Activated T-cell treated with anti-CD3 and anti-CD28 coated beads, Interleukin-2, amount 50 U/mL, for 4 hours (primary cell): ENCODE measurements around the gene MOSPD2. TPM values are rescaled to one million over a fixed set of nuclear protein-coding genes. Genes with fewer than 3 reads are reported as not detected.

Experiments
- ATAC-seq, 2 donors: fragments of 200-7000 bp; cut with Tn5 transposase; one replicate each; pipeline ENCODE4 v1.10.0; 2021
- DNase-seq: peaks from one replicate; pipeline ENCODE4 v3.0.0-alpha.2; 2020
- H3K27me3 Mint-ChIP-seq: one replicate; pipeline ENCODE4 v1.8.0; 2021; ENCODE audit warnings: low read depth, mixed read lengths
- H3K36me3 Mint-ChIP-seq: one replicate; pipeline ENCODE4 v1.8.0; 2022; ENCODE audit warnings: mixed read lengths; ENCODE audit not compliant: insufficient read depth
- H3K4me1 Mint-ChIP-seq: one replicate; pipeline ENCODE4 v1.8.0; 2021; ENCODE audit warnings: low read depth, mixed read lengths
- H3K4me3 Mint-ChIP-seq: one replicate; pipeline ENCODE4 v1.8.0; 2021; ENCODE audit warnings: mild to moderate bottlenecking, moderate library complexity, mixed read lengths
- H3K9me3 Mint-ChIP-seq: one replicate; pipeline ENCODE4 v1.8.0; 2021; ENCODE audit warnings: mixed read lengths
- total RNA-seq, 3 donors: library from RNA; stranded (reverse); gene quantifications; one replicate each; pipeline ENCODE4 v1.2.1, GENCODE V29; 2021

MOSPD2 gene
- total RNA-seq, 3 donors from 2014 or later, result 5.5 to 9.4 (median 9.3) TPM

DNA sequence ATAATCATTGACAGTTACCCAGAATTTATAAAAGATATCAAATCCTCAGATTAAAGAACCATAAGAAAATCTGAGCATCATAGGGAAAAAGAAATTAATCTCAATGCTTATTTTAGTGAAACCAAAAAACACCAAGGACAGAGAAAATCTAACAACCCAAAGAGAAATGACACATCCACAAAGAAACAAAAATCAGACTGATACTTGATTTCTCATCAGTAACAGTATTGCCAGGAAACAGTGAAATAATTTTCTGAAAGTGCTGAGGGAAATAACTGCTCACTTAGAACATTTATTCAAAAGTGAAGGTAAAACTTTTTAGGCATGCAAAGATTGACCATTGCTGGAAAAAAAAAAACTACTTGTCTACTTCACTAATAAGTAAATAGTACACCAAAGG lies 10.6 kb downstream of the MOSPD2 start:
- H3K9me3 Mint-ChIP-seq, result no peaks in the 10 kb centered on the region
- ATAC-seq (no peak), DNase-seq (no peak)
- H3K4me3 Mint-ChIP-seq, result peak overlapping the region; percentile 40
- peaks cover 15% of the 10 kb centered on the region for H3K4me1 Mint-ChIP-seq
- peaks cover 3% of the 10 kb centered on the region for H3K36me3 Mint-ChIP-seq
- H3K27me3 Mint-ChIP-seq, result no peaks in the 10 kb centered on the region

DNA sequence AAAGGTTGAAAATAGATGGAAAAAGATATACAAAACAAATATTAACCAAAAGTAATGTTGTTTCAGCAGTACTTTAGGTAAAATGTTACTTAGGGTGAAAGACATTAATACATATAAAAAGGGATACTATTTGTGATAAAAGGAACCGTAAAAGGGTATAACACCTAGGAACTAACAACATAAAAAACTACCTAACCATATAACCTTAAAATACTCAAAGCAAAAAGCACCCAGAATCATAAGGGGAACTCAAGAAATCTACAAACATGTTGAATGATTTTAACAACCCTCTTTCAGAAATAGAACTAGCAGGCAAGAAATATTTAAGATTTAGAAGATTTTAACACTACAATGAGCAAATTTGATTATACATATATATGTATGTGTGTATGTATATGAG lies 11.5 kb downstream of the MOSPD2 start:
- Mint-ChIP-seq H3K4me3 (no peak overlapping the region), H3K36me3 (peaks cover 3% of the 10 kb centered on the region), H3K27me3 (no peaks in the 10 kb centered on the region), H3K9me3 (no peaks in the 10 kb centered on the region), H3K4me1 (peaks cover 10% of the 10 kb centered on the region)
- DNase-seq (no peak), ATAC-seq (no peak)

DNA sequence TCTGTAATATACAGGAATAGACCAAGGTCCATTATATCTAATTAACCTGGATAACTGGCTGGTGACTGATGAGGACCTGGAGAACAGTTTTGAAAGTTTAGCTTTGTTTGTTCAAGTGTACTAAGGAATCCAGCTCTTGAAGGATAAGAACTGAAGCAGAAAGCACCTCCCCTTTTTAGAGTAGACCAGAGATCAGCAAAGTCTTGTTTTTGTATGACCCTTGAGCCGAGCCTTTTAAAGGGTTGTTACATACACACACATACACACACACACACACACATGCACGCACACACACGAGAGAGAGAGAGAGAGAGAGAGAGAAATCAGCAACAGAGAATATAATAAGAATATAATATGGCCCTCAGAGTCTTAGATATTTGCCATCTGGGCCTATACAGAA lies 13.0 kb downstream of the MOSPD2 start:
- Mint-ChIP-seq H3K36me3 (peaks cover 3% of the 10 kb centered on the region), H3K4me3 (no peak overlapping the region), H3K9me3 (no peaks in the 10 kb centered on the region), H3K4me1 (peaks cover 9% of the 10 kb centered on the region), H3K27me3 (no peaks in the 10 kb centered on the region)
- no peak for ATAC-seq
- DNase-seq, result no peak

DNA sequence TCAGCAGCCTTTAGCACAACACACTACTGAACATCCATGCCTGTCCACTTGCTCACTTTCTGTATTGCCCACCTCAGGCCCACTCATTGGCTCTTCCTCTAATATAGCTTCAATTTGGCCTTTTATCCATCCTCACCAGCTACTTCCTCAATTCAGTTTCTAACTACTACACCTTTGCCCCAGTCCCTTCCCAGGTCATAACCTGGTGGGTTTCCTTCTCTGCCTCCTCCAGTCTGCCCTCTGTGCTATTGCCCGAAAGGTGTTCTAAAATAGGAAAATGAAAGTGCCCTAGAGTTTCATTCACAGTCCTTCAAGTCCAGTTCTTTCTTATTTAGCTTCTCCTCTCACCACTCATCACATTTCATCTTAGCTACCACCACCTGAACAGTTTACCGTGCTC lies 23.1 kb downstream of the MOSPD2 start:
- H3K9me3 Mint-ChIP-seq, result no peaks in the 10 kb centered on the region
- no peak for ATAC-seq
- H3K4me3 Mint-ChIP-seq, result no peak overlapping the region
- DNase-seq, result no peak
- peaks cover 3% of the 10 kb centered on the region for H3K4me1 Mint-ChIP-seq
- H3K27me3 Mint-ChIP-seq, result no peaks in the 10 kb centered on the region
- H3K36me3 Mint-ChIP-seq, result peaks cover 12% of the 10 kb centered on the region

DNA sequence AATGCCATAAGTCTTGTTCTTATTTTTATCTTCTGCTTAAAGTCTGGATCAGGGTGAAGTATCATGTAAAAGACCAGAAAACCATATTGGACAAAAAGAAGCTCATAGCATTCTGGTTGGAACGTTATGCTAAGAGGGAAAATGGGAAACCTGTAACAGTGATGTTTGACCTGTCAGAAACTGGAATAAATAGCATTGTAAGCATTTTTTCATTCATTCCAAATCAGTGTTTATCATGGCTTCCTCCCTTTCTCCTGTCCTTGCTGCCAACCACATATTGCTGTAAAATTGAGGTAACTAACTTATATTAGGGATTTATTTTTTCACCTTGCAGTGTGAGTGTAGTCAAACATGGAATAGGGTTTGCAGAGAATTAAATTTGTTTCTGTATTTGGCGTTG lies 23.8 kb downstream of the MOSPD2 start:
- no peaks in the 10 kb centered on the region for H3K9me3 Mint-ChIP-seq
- ATAC-seq (no peak), DNase-seq (no peak)
- peaks cover 12% of the 10 kb centered on the region for H3K36me3 Mint-ChIP-seq
- no peak overlapping the region for H3K4me3 Mint-ChIP-seq
- H3K4me1 Mint-ChIP-seq, result peaks cover 3% of the 10 kb centered on the region
- H3K27me3 Mint-ChIP-seq, result no peaks in the 10 kb centered on the region

DNA sequence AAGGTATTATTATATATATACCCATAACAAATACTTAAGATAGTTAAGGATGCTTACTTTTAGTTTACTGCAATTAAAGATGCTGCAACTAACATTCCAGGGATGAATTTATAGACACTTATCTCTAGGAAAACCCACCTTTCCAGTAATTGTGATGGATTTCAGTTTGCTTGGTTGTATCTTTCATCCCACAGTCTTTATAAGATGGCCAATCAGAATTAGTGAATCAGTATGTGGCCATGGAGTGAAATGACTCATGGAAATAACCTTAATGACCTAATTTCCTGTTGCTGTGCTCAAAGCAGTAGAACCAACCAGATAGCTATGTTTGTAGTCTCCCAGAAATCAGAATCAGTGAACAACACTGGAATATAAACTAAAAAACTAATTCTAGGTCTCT lies 26.4 kb downstream of the MOSPD2 start:
- H3K27me3 Mint-ChIP-seq, result no peaks in the 10 kb centered on the region
- DNase-seq (no peak), ATAC-seq (peak; percentile 60 to 78)
- peaks cover 18% of the 10 kb centered on the region for H3K36me3 Mint-ChIP-seq
- peaks cover 3% of the 10 kb centered on the region for H3K4me1 Mint-ChIP-seq
- no peak overlapping the region for H3K4me3 Mint-ChIP-seq
- H3K9me3 Mint-ChIP-seq, result no peaks in the 10 kb centered on the region

DNA sequence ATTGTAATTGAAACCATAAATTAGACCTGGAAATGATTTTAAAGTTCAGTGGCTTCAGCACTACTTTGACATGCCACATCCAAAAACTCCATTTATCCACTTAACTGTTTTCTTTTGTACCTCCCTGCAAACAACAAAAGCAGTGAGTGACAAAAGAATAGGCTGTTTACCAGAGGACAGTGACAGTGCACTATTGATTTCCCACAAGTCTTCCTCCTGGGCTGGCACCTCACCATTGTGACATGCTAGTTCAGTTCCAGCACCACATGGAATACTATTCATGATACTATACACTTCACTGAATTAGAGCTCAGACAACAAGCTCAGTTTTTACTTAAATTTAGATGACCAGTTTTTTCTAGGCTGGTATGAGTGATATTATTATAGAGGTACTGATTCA lies 29.3 kb downstream of the MOSPD2 start:
- ATAC-seq, result no peak
- peaks cover 13% of the 10 kb centered on the region for H3K36me3 Mint-ChIP-seq
- H3K27me3 Mint-ChIP-seq, result no peaks in the 10 kb centered on the region
- peaks cover 3% of the 10 kb centered on the region for H3K4me1 Mint-ChIP-seq
- no peak overlapping the region for H3K4me3 Mint-ChIP-seq
- DNase-seq, result no peak
- H3K9me3 Mint-ChIP-seq, result no peaks in the 10 kb centered on the region

DNA sequence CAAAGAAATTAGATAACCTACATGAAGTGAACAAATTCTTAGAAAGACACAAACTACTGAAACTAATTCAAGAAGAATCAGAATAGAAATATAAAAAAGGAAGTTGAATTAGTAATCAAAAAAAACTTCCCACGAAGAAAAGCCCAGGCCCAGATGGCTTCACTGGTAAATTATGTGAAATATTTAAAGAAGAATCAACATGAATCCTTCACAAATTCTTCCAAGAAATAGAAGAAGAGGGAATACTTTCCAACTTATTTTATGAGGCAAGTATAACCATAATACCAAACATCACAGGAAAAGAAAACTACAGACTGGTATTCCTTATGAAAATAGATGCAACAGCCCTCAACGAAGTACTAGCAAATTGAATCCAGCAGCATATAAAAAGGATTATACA lies 30.7 kb downstream of the MOSPD2 start:
- H3K9me3 Mint-ChIP-seq, result no peaks in the 10 kb centered on the region
- no peaks in the 10 kb centered on the region for H3K27me3 Mint-ChIP-seq
- no peak for DNase-seq
- no peak overlapping the region for H3K4me3 Mint-ChIP-seq
- no peak for ATAC-seq
- H3K4me1 Mint-ChIP-seq, result peaks cover 3% of the 10 kb centered on the region
- H3K36me3 Mint-ChIP-seq, result peaks cover 13% of the 10 kb centered on the region

DNA sequence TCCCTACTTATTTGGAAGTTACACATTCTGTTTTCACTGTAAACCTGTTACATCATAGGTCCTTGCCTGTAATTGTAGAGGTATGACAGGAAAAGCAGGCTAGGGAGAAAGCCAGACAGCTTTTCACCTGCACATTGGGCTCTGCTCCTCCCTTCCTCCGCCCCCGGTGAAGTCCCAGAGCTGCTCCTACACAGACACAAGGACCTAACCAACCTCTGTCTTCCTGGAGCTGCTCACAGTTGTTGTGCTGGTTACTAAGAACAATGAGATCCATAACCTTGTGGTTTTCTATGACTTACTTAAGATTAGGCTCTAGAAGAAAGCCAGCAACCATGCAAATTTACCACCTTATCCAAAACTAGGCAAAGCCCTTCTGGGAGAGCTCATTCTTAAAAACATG lies 40.0 kb downstream of the MOSPD2 start:
- Mint-ChIP-seq H3K36me3 (peaks cover 17% of the 10 kb centered on the region), H3K9me3 (no peaks in the 10 kb centered on the region), H3K4me3 (no peak overlapping the region), H3K4me1 (no peaks in the 10 kb centered on the region), H3K27me3 (no peaks in the 10 kb centered on the region)
- DNase-seq, result no peak
- ATAC-seq, result no peak

DNA sequence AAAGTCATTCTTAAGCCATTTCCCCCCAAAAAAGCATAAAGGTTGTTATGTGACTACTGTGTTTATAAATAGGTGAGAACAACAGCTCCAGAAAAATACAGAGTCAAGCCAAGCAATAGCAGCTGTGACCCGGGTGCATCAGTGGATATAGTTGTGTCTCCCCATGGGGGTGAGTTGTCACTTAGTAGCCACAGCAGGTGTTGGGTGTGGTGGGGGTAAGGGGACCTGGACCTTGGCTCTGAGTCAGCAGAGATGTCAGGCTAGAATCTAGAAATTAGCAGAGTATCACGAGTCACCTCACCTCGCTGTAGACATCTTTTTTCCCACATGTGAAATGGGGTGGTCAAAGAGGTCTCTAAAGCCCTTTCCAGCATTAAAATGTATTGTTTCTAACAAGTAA lies 42.4 kb downstream of the MOSPD2 start:
- Mint-ChIP-seq H3K4me3 (no peak overlapping the region), H3K4me1 (no peaks in the 10 kb centered on the region), H3K27me3 (no peaks in the 10 kb centered on the region), H3K36me3 (peaks cover 17% of the 10 kb centered on the region), H3K9me3 (no peaks in the 10 kb centered on the region)
- ATAC-seq, result no peak
- DNase-seq, result no peak

DNA sequence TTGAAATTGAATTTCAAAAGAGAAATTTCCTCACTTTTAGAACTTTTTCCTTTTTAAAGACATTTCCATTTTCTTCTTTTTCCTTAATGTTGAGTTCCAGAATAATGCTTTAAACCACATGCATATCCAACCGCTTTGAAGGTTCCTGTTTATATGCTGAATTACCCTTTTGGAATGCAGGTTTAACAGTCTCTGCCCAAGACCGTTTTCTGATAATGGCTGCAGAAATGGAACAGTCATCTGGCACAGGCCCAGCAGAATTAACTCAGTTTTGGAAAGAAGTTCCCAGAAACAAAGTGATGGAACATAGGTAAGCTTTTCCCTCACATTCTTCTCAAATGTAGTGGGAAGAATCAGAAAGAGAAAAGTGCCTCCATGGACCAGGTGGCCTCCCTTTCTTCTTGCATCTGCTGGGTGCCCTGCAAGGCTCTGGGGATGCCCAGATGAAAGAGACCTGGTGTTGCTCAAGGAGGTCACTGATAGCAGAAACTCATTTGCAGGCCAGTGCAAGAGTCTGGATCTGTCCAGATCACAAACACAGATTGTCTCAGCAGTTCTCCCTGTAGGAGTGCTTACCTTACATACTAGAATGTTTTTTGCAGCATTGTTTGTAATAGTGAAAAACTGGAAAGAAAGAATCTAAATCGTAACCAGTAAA lies 42.9 kb downstream of the MOSPD2 start:
- ATAC-seq, result no peak
- H3K27me3 Mint-ChIP-seq, result no peaks in the 10 kb centered on the region
- H3K9me3 Mint-ChIP-seq, result no peaks in the 10 kb centered on the region
- no peak for DNase-seq
- no peak overlapping the region for H3K4me3 Mint-ChIP-seq
- no peaks in the 10 kb centered on the region for H3K4me1 Mint-ChIP-seq
- peaks cover 15% of the 10 kb centered on the region for H3K36me3 Mint-ChIP-seq

DNA sequence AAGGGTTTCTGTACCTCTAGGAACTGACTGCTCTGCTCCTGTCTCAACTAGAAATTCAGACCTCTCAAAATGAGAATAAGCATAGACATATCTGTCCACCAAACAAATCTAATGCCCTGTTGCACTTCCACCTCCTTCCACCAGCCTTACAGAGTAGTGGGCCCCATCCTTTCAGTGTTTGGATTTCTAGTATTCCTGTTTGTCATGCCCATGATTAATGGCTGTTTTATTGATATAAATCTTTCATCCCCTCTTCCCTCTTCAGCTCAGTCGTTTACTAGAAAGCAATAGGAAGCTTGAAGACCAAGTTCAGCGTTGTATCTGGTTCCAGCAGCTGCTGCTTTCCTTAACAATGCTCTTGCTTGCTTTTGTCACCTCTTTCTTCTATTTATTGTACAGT lies 46.2 kb downstream of the MOSPD2 start:
- DNase-seq (no peak), ATAC-seq (no peak)
- H3K27me3 Mint-ChIP-seq, result no peaks in the 10 kb centered on the region
- no peak overlapping the region for H3K4me3 Mint-ChIP-seq
- H3K36me3 Mint-ChIP-seq, result peaks cover 9% of the 10 kb centered on the region
- no peaks in the 10 kb centered on the region for H3K4me1 Mint-ChIP-seq
- H3K9me3 Mint-ChIP-seq, result no peaks in the 10 kb centered on the region

DNA sequence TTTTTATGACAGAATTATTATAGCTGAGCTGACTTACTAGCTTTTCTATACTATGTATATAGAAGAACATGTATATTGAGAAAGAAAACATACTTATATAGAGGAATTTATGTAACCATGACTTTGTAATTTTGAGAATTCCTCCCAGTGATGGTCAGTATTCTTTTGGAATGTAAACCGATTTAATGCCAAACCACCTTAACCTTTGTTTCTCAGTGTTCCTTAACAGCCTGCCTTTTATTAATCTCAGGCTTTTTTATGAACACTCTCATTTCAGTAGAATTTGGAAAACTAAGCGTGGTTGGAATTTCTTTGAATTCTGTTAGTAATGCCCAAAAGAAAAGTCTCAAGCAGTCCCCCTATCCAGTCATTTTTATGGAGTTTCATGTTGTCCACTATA lies 47.0 kb downstream of the MOSPD2 start:
- ATAC-seq (no peak), DNase-seq (no peak)
- no peaks in the 10 kb centered on the region for H3K9me3 Mint-ChIP-seq
- H3K36me3 Mint-ChIP-seq, result peaks cover 9% of the 10 kb centered on the region
- no peaks in the 10 kb centered on the region for H3K4me1 Mint-ChIP-seq
- no peak overlapping the region for H3K4me3 Mint-ChIP-seq
- H3K27me3 Mint-ChIP-seq, result no peaks in the 10 kb centered on the region

DNA sequence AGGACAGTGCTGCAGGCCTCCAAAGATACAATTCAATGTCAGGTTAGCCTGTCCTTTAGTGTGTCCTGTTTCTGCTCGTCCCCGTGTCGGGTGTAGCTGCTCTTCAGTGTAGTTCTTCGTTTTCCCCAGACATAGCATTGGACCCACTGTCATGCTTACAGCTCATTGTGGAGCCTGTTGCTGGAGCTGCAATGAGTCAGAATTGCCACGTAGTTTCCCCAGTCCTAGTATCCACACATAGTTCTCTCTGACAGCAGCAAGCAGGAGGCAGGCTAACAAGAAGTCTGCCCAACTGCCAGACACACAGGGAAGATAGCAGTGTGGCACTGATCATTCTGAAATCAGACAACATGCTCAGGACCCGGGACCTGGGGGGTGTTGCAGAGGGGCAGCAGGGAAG lies 49.2 kb downstream of the MOSPD2 start:
- peaks cover 6% of the 10 kb centered on the region for H3K36me3 Mint-ChIP-seq
- no peak overlapping the region for H3K4me3 Mint-ChIP-seq
- no peaks in the 10 kb centered on the region for H3K4me1 Mint-ChIP-seq
- H3K9me3 Mint-ChIP-seq, result no peaks in the 10 kb centered on the region
- ATAC-seq (peak in 1 of 2 donors; percentile 25), DNase-seq (no peak)
- no peaks in the 10 kb centered on the region for H3K27me3 Mint-ChIP-seq

DNA sequence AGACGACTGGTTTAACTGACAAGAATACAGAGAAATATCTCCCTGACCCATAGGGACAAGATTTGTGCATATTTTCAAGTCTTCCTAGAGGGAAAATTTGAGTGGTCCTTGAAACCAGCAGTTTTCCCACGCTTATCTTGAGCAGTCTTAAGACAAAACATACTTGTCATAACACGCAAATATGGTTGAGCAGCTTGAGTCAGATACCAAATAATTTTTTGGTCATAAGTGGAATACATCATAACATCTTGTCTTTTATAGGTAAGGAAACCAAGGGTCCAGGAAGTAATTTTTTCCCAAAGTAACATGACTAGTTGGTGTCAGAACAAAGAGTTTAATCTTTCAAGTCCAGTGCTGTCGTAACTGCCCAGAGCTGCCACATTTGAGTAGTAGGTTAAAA lies 50.5 kb downstream of the MOSPD2 start:
- H3K27me3 Mint-ChIP-seq, result no peaks in the 10 kb centered on the region
- peaks cover 4% of the 10 kb centered on the region for H3K36me3 Mint-ChIP-seq
- H3K4me1 Mint-ChIP-seq, result no peaks in the 10 kb centered on the region
- H3K4me3 Mint-ChIP-seq, result no peak overlapping the region
- DNase-seq (no peak), ATAC-seq (no peak)
- H3K9me3 Mint-ChIP-seq, result no peaks in the 10 kb centered on the region

DNA sequence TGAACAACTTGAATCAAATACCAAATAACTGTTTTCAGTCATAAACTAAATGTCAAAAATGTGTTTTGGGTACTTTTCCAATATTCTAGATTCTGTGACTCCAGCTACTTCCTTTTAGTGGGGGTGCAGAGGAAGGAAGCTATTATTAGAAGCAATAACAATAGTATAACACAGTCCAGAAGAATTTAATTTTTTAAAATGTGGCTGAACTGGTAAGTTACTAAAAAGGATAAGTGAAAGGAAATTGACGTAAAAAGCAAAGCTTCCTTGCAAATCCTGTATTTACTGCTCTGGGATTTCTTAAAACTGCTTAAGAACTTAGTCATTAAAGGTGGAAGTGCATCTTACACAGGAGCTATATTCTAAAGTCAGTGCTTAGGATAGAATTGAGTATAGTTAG lies 53.2 kb downstream of the MOSPD2 start:
- DNase-seq (no peak), ATAC-seq (no peak)
- H3K4me3 Mint-ChIP-seq, result no peak overlapping the region
- no peaks in the 10 kb centered on the region for H3K9me3 Mint-ChIP-seq
- no peaks in the 10 kb centered on the region for H3K36me3 Mint-ChIP-seq
- H3K4me1 Mint-ChIP-seq, result no peaks in the 10 kb centered on the region
- H3K27me3 Mint-ChIP-seq, result no peaks in the 10 kb centered on the region
